OCI-LY3 (cell line): Measurements from ENCODE around the gene RBM4B.

Source experiments
- EZH2phosphoT487 ChIP-seq: fragments of 200-600 bp; shearing (Covaris generic); IDR thresholded peaks from 2 replicates; pipeline ENCODE4 v1.6.1; 2018; ENCODE audit warnings: antibody characterized with exemption, mixed run types, low read depth
- TF ChIP-seq, protein P1 (sequence below): fragments of 200-600, 300-600 bp; sonication (generic); IDR thresholded peaks from 2 replicates; pipeline ENCODE4 v1.5.1; 2014; ENCODE audit warnings: antibody characterized with exemption, low read length, low read depth

- no peak for TF ChIP-seq EZH2phosphoT487
- TF ChIP-seq, protein P1, sequence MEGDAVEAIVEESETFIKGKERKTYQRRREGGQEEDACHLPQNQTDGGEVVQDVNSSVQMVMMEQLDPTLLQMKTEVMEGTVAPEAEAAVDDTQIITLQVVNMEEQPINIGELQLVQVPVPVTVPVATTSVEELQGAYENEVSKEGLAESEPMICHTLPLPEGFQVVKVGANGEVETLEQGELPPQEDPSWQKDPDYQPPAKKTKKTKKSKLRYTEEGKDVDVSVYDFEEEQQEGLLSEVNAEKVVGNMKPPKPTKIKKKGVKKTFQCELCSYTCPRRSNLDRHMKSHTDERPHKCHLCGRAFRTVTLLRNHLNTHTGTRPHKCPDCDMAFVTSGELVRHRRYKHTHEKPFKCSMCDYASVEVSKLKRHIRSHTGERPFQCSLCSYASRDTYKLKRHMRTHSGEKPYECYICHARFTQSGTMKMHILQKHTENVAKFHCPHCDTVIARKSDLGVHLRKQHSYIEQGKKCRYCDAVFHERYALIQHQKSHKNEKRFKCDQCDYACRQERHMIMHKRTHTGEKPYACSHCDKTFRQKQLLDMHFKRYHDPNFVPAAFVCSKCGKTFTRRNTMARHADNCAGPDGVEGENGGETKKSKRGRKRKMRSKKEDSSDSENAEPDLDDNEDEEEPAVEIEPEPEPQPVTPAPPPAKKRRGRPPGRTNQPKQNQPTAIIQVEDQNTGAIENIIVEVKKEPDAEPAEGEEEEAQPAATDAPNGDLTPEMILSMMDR: no peak
Measured at GRCh38 chr11:66684635-66685034, 6.9 kb upstream of the RBM4B start.
